A549 (cell line): ENCODE measurements around the gene LTV1.

Source experiments
- CEBPB ChIP-seq, 2 experiments: fragments of >200 bp in 1 of 2; sonication (Bioruptor Twin) in 1 of 2; formaldehyde crosslinking in 1 of 2; IDR thresholded peaks; 2 replicates each; pipeline ENCODE4 v1.6.1; 2012 to 2016
- CTCF ChIP-seq: fragments of >200 bp; sonication (Bioruptor Twin); formaldehyde crosslinking; IDR thresholded peaks from 3 replicates; pipeline ENCODE4 v1.5.1; 2016
- EP300 ChIP-seq, 2 experiments: fragments of >200 bp; sonication (Bioruptor Twin); formaldehyde crosslinking; IDR thresholded peaks; 2 replicates in 1 of 2; 3 replicates in 1 of 2; pipeline ENCODE4 v1.6.1; 2016 to 2017
- FOSL2 ChIP-seq, 2 experiments: fragments of 450-650 bp in 1 of 2; fragments of >200 bp in 1 of 2; sonication (Bioruptor Twin) in 1 of 2; formaldehyde crosslinking; IDR thresholded peaks; 2 replicates each; pipeline versions ENCODE4 v1.5.0 to v1.6.1; 2016 to 2020; ENCODE audit warnings: mild to moderate bottlenecking in 1 of 2, moderate library complexity in 1 of 2
- HMGXB4 ChIP-seq: fragments of 250-450 bp; sonication (Bioruptor Pico); IDR thresholded peaks from 2 replicates; pipeline ENCODE4 v1.5.0; 2021; ENCODE audit warnings: mild to moderate bottlenecking, moderate library complexity, borderline replicate concordance
- JUN ChIP-seq, 2 experiments: fragments of >200 bp; sonication (Bioruptor Twin); formaldehyde crosslinking; IDR thresholded peaks; 2 replicates in 1 of 2; 3 replicates in 1 of 2; pipeline ENCODE4 v1.6.1; 2016 to 2017
- RARB ChIP-seq: fragments of 250-450 bp; sonication (Bioruptor Pico); IDR thresholded peaks from 2 replicates; pipeline ENCODE4 v1.8.0; 2021; ENCODE audit warnings: mild to moderate bottlenecking, moderate library complexity
- REST ChIP-seq: fragments of 200-600 bp; sonication (generic); IDR thresholded peaks from 2 replicates; pipeline ENCODE4 v1.6.1; 2016; ENCODE audit warnings: antibody characterized with exemption, mild to moderate bottlenecking, moderate library complexity

- TF ChIP-seq CEBPB (IDR thresholded peaks at IDR 0.05): no peak
- no peak for TF ChIP-seq CTCF
- no peak for TF ChIP-seq REST
- TF ChIP-seq EP300 (IDR thresholded peaks at IDR 0.05): no peak
- no peak for TF ChIP-seq FOSL2 (IDR thresholded peaks at IDR 0.05)
- TF ChIP-seq FOSL2 (CRISPR knock-in tag; IDR thresholded peaks at IDR 0.05): no peak
- no peak for TF ChIP-seq RARB
- TF ChIP-seq HMGXB4: no peak
- TF ChIP-seq JUN (IDR thresholded peaks at IDR 0.05): no peak
Observed at GRCh38 chr6:143804835-143805239, 38.3 kb upstream of the LTV1 start.
